ENCODE measurements around the gene APOLD1. TPM values are rescaled to one million over a fixed set of nuclear protein-coding genes. Genes with fewer than 3 reads are reported as not detected.

Gene APOLD1
- total and polyA plus RNA-seq, 4 donors = 1.4 to 5.1 (median 2.6) TPM

DNA sequence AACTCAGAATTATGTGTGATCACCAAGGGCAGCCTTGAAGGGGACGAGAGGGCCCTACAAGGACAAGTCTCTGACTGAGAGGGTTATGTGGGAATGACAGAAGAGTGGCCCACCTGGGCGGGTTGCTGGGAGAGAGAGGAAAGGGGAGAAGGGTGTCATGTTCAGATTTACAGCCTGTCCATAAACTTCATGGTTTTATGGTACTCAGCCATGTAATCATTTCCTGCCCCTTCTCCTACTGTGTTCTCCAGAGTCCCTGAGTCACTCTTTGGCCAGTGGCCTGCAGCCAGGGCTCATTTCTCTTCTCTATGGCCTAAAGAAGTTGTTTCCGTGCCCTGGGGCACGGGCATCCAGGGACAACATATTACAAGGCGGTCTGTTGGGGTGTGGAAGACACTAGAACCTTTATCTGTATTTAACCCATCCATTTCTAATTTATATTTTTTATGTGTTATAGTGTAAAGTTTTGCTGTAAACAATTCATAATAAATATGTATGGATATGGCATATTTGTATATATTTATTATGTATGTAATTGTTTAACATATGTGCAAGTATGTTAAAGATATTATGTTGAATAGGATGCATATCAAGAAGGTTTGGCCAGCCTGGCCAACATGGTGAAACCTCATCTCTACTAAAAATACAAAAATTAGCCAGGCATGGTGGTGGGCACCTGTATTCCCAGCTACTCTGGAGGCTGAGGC lies 54.6 kb downstream of the APOLD1 start:
- Histone ChIP-seq H3K27ac (ENCODE audit: low read depth in 1 of 2, low read length in 2 of 2) (no peak overlapping the region), H3K27me3 (ENCODE audit: control insufficient read depth in 4 of 4, insufficient read depth in 4 of 4, low read length in 3 of 4) (no peaks in the 10 kb centered on the region), H3K9ac (ENCODE audit: low read depth in 1 of 2, low read length in 2 of 2) (no peak overlapping the region), H3K9me3 (ENCODE audit: control insufficient read depth in 4 of 4, low read length in 3 of 4) (no peaks in the 10 kb centered on the region), H3K36me3 (ENCODE audit: control insufficient read depth in 4 of 4, insufficient read depth in 3 of 4, low read depth in 1 of 4, low read length in 3 of 4) (no peaks in the 10 kb centered on the region), H3K4me1 (ENCODE audit: control insufficient read depth in 4 of 4, insufficient read depth in 4 of 4, low read length in 3 of 4) (no peaks in the 10 kb centered on the region), H3K4me3 (ENCODE audit: low read depth in 1 of 3, low read length in 3 of 3) (no peak overlapping the region)
- no peak for DNase-seq (ENCODE audit: low spot score)
- no peak for TF ChIP-seq RAD21 (IDR thresholded peaks at IDR 0.05)
- TF ChIP-seq TAF1 (conservative IDR thresholded peaks at IDR 0.05) = no peak
- TF ChIP-seq FOXA2 (IDR thresholded peaks at IDR 0.05) = no peak
- TF ChIP-seq RXRA (IDR thresholded peaks at IDR 0.05) = no peak
- TF ChIP-seq YY1 (IDR thresholded peaks at IDR 0.05) = no peak
- 88% methylated on average over 5 of the region's 5 CpGs for WGBS

GRCh38 chr12:12840580-12840899 lies 55.1 kb downstream of the APOLD1 start:
- no peaks in the 10 kb centered on the region for H3K27me3 ChIP-seq (ENCODE audit: control insufficient read depth in 4 of 4, insufficient read depth in 4 of 4, low read length in 3 of 4)
- no peak for TF ChIP-seq EGR1 (IDR thresholded peaks at IDR 0.05; ENCODE audit: low read depth in 2 of 2)
- no peak for TF ChIP-seq RXRA (IDR thresholded peaks at IDR 0.05)
- no peak for TF ChIP-seq GABPA (IDR thresholded peaks at IDR 0.05 in 1 of 2, conservative IDR thresholded peaks at IDR 0.05 in 1 of 2)
- TF ChIP-seq SP1 (IDR thresholded peaks at IDR 0.05) = no peak
- TF ChIP-seq ZBTB33 (IDR thresholded peaks at IDR 0.05) = no peak
- TF ChIP-seq YY1 (IDR thresholded peaks at IDR 0.05) = no peak
- TF ChIP-seq RAD21 (IDR thresholded peaks at IDR 0.05) = no peak
- no peak overlapping the region for H3K4me3 ChIP-seq (ENCODE audit: low read depth in 1 of 3, low read length in 3 of 3)
- H3K27ac ChIP-seq (ENCODE audit: low read depth in 1 of 2, low read length in 2 of 2) = no peak overlapping the region
- WGBS = 96% methylated on average over 5 of the region's 5 CpGs
- no peak overlapping the region for H3K9ac ChIP-seq (ENCODE audit: low read depth in 1 of 2, low read length in 2 of 2)
- no peaks in the 10 kb centered on the region for H3K9me3 ChIP-seq (ENCODE audit: control insufficient read depth in 4 of 4, low read length in 3 of 4)
- DNase-seq (ENCODE audit: low spot score) = no peak
- no peaks in the 10 kb centered on the region for H3K36me3 ChIP-seq (ENCODE audit: control insufficient read depth in 4 of 4, insufficient read depth in 3 of 4, low read depth in 1 of 4, low read length in 3 of 4)
- no peaks in the 10 kb centered on the region for H3K4me1 ChIP-seq (ENCODE audit: control insufficient read depth in 4 of 4, insufficient read depth in 4 of 4, low read length in 3 of 4)

Small RNAs within 50 kb of the gene (small RNA-seq; reads per million reads assigned to genes)
- gene AC007215.1 = not detected
- gene MIR613 = not detected

Other genes with a start within 250 kb of the APOLD1 start
- gene DUSP16, start 222.8 kb upstream of the APOLD1 start, total RNA-seq = 10 to 100 TPM in 1 of 2 donors, 1 to 10 TPM in 1; 9.9 to 56.4 TPM
- gene DUSP16, start 222.8 kb upstream of the APOLD1 start, polyA plus RNA-seq = 10 to 100 TPM in 1 of 2 donors, 1 to 10 TPM in 1; 7.8 to 28.2 TPM
- 10 to 100 TPM; 16.1 to 27.4 TPM for gene CREBL2, start 173.8 kb upstream of the APOLD1 start, total RNA-seq
- gene CREBL2, start 173.8 kb upstream of the APOLD1 start, polyA plus RNA-seq = 10 to 100 TPM; 14.6 to 21.8 TPM
- gene GPR19, start 89.5 kb upstream of the APOLD1 start, total RNA-seq = under 1 TPM in 1 of 2 donors, not detected in 1; 0.89 TPM
- gene GPR19, start 89.5 kb upstream of the APOLD1 start, polyA plus RNA-seq = under 1 TPM in 1 of 2 donors, not detected in 1; 0.08 TPM
- gene CDKN1B, start 68.3 kb upstream of the APOLD1 start, total RNA-seq = 10 to 100 TPM; 24.7 to 67.5 TPM
- gene CDKN1B, start 68.3 kb upstream of the APOLD1 start, polyA plus RNA-seq = 10 to 100 TPM in 1 of 2 donors, 1 to 10 TPM in 1; 7.8 to 20.3 TPM
- 10 to 100 TPM; 24.5 to 37.2 TPM for gene DDX47, start 27.7 kb downstream of the APOLD1 start, total RNA-seq
- 10 to 100 TPM; 20.2 to 27.4 TPM for gene DDX47, start 27.7 kb downstream of the APOLD1 start, polyA plus RNA-seq
- under 1 TPM; 0.09 to 0.17 TPM for gene GPRC5A, start 105.9 kb downstream of the APOLD1 start, total RNA-seq
- gene GPRC5A, start 105.9 kb downstream of the APOLD1 start, polyA plus RNA-seq = under 1 TPM in 1 of 2 donors, not detected in 1; 0.16 TPM
- gene GPRC5D, start 166.5 kb downstream of the APOLD1 start, total RNA-seq = under 1 TPM in 1 of 2 donors, not detected in 1; 0.17 TPM
- gene GPRC5D, start 166.5 kb downstream of the APOLD1 start, polyA plus RNA-seq = under 1 TPM in 1 of 2 donors, not detected in 1; 0.13 TPM
- 10 to 100 TPM; 27.7 to 33.6 TPM for gene HEBP1, start 214.6 kb downstream of the APOLD1 start, total RNA-seq
- 10 to 100 TPM; 66.9 to 70.0 TPM for gene HEBP1, start 214.6 kb downstream of the APOLD1 start, polyA plus RNA-seq

Measured in liver (tissue), 10 donors.